GM10248 (cell line): ENCODE data around the gene MTHFD2.
"Not testable (repeated sequence)": the region's sequence is repeated elsewhere in the genome, so short reads cannot be mapped to it uniquely, and the experiment has no call there.

Experiments used
- CTCF ChIA-PET: fragments of 300-600 bp; sonication (Branson Sonifier 250); formaldehyde crosslinking; extraction: SDS; loops from one replicate; lab custom pipeline; 2021; ENCODE audit warnings: antibody characterized with exemption; lab: Yijun Ruan, JAX
- POLR2A ChIA-PET: fragments of 350-650 bp; sonication (Branson Sonifier 250); formaldehyde crosslinking; extraction: SDS; loops from one replicate; lab custom pipeline; 2020; ENCODE audit warnings: antibody characterized with exemption; lab: Yijun Ruan, JAX
- DNase-seq: peaks from one replicate; pipeline ENCODE4 v3.0.0; 2012; ENCODE audit errors: extremely low spot score
- CTCF ChIP-seq: IDR thresholded peaks from 2 replicates; pipeline ENCODE4 v1.5.1; 2012; ENCODE audit warnings: mild to moderate bottlenecking, low read depth; ENCODE audit errors: extremely low read depth, missing control alignments, control extremely low read depth

MTHFD2 gene

GRCh38 chr2:74179063-74179865 lies 19.2 kb upstream of the MTHFD2 start:
- DNase-seq = no peak
- CTCF ChIA-PET = interaction anchor here (1.1 to 5.6 kb wide), 11 partner anchors 11 to 357 kb away, joined by 3 to 75 read pairs (median 5); partner anchors contain the start of genes BOLA3 and MTHFD2
- POLR2A ChIA-PET = interaction anchor here (0.7 to 1.7 kb wide), 8 partner anchors 10 to 147 kb away, joined by 3 to 26 read pairs (median 4); partner anchors contain the start of gene MTHFD2
- no peak for TF ChIP-seq CTCF

- POLR2A ChIA-PET = interaction anchor here (0.6 to 1.9 kb wide), 5 partner anchors 10 to 301 kb away, joined by 3 to 16 read pairs (median 4); partner anchors contain the start of gene MTHFD2
- TF ChIP-seq CTCF = no peak
- CTCF ChIA-PET = interaction anchor here (0.9 to 5.6 kb wide), 6 partner anchors 10 to 154 kb away, joined by 3 to 75 read pairs (median 5); partner anchors contain the start of gene MTHFD2
Measured at GRCh38 chr2:74181739-74182138, 16.7 kb upstream of the MTHFD2 start.

GRCh38 chr2:74183878-74184277 lies 14.5 kb upstream of the MTHFD2 start:
- ChIA-PET POLR2A (interaction anchor here (0.6 to 1.3 kb wide), 2 partner anchors 9 to 15 kb away, joined by 3 to 8 read pairs; partner anchors contain the start of gene MTHFD2), CTCF (interaction anchor here (1.0 to 3.7 kb wide), 5 partner anchors 9 to 20 kb away, joined by 3 to 26 read pairs (median 3); partner anchors contain the start of gene MTHFD2)
- no peak for TF ChIP-seq CTCF
- DNase-seq = no peak

More at GRCh38 chr2:74181739-74182138, 16.7 kb upstream of the MTHFD2 start:
- DNase-seq = peak; percentile 63

GRCh38 chr2:74186038-74186437 lies 12.4 kb upstream of the MTHFD2 start:
- ChIA-PET POLR2A (no interaction called here), CTCF (interaction anchor here (0.9 to 3.7 kb wide), 2 partner anchors 8 to 12 kb away, joined by 3 to 26 read pairs; partner anchors contain the start of genes MOB1A and MTHFD2)
- DNase-seq = peak; percentile 71
- no peak for TF ChIP-seq CTCF

GRCh38 chr2:74186706-74187105 lies 11.7 kb upstream of the MTHFD2 start:
- CTCF ChIA-PET = interaction anchor here (0.9 to 3.7 kb wide), 2 partner anchors 8 to 11 kb away, joined by 3 to 26 read pairs; partner anchors contain the start of genes MOB1A and MTHFD2
- DNase-seq, POLR2A ChIA-PET: not testable (repeated sequence)

- no peak for DNase-seq
- no peak for TF ChIP-seq CTCF
- CTCF ChIA-PET = interaction anchor here (1.0 to 3.1 kb wide), 2 partner anchors 10 to 13 kb away, joined by 3 to 15 read pairs; partner anchors contain the start of gene MTHFD2
- POLR2A ChIA-PET = interaction anchor here (0.7 to 1.3 kb wide), 3 partner anchors 10 to 451 kb away, joined by 3 to 10 read pairs (median 5); partner anchors contain the start of genes MTHFD2 and TPRKB
Measured at GRCh38 chr2:74188018-74188601, 10.3 kb upstream of the MTHFD2 start.
